GM19240 (cell line): ENCODE data around the gene GSDME.
"Not testable (repeated sequence)": the region's sequence is repeated elsewhere in the genome, so short reads cannot be mapped to it uniquely, and the experiment has no call there.

Experiments used
- DNase-seq: peaks from one replicate; pipeline ENCODE4 v3.0.0; 2011; ENCODE audit warnings: low spot score; ENCODE audit not compliant: insufficient read length

GSDME gene

GRCh38 chr7:24742506-24743162 lies 14.6 kb downstream of the GSDME start:
- DNase-seq, result no peak

GRCh38 chr7:24741679-24742505 lies 15.4 kb downstream of the GSDME start:
- no peak for DNase-seq

GRCh38 chr7:24740871-24741270 lies 16.4 kb downstream of the GSDME start:
- DNase-seq, result no peak

GRCh38 chr7:24739306-24739705 lies 18.0 kb downstream of the GSDME start:
- no peak for DNase-seq

- DNase-seq, result no peak
Measured at GRCh38 chr7:24738577-24738976, 18.7 kb downstream of the GSDME start.

GRCh38 chr7:24737281-24737680 lies 20.0 kb downstream of the GSDME start:
- no peak for DNase-seq

GRCh38 chr7:24735594-24735993 lies 21.7 kb downstream of the GSDME start:
- DNase-seq, result not testable (repeated sequence)

GRCh38 chr7:24734306-24734705 lies 23.0 kb downstream of the GSDME start:
- no peak for DNase-seq

- no peak for DNase-seq
Measured at GRCh38 chr7:24733414-24734060, 23.7 kb downstream of the GSDME start.

GRCh38 chr7:24732646-24733413 lies 24.4 kb downstream of the GSDME start:
- no peak for DNase-seq

- no peak for DNase-seq
Measured at GRCh38 chr7:24731313-24731712, 26.0 kb downstream of the GSDME start.

GRCh38 chr7:24730018-24730369 lies 27.3 kb downstream of the GSDME start:
- DNase-seq, result no peak

GRCh38 chr7:24729365-24730017 lies 27.8 kb downstream of the GSDME start:
- no peak for DNase-seq

GRCh38 chr7:24728503-24729364 lies 28.5 kb downstream of the GSDME start:
- no peak for DNase-seq

- DNase-seq, result no peak
Measured at GRCh38 chr7:24728121-24728500, 29.2 kb downstream of the GSDME start.

- no peak for DNase-seq
Measured at GRCh38 chr7:24727154-24728120, 29.8 kb downstream of the GSDME start.

GRCh38 chr7:24725554-24726241 lies 31.6 kb downstream of the GSDME start:
- no peak for DNase-seq

- no peak for DNase-seq
Measured at GRCh38 chr7:24724451-24725190, 32.6 kb downstream of the GSDME start.
